IMR-90 (cell line): ENCODE measurements around the gene KCNK3. TPM values are rescaled to one million over a fixed set of nuclear protein-coding genes. Genes with fewer than 3 reads are reported as not detected.
"Not testable (repeated sequence)": the region's sequence is repeated elsewhere in the genome, so short reads cannot be mapped to it uniquely, and the experiment has no call there.

Experiments
- ATAC-seq: fragments of 200-7000 bp; cut with Tn5 transposase; 2 replicates; pipeline ENCODE4 v1.9.1; 2020; ENCODE audit warnings: low read depth, mild to moderate bottlenecking, moderate library complexity
- BruUV-seq: library from RNA; stranded (reverse); fragments of 400-500 nt; replicated peaks from 2 replicates; lab custom pipeline; 2021; lab: Mats Ljungman, UMichigan
- CTCF ChIA-PET: fragments of 300-600 bp; formaldehyde crosslinking; extraction: SDS; loops from one replicate; lab custom pipeline; 2021; ENCODE audit warnings: antibody characterized with exemption; lab: Yijun Ruan, JAX
- POLR2A ChIA-PET: fragments of 300-600 bp; sonication (Branson Sonifier 250); formaldehyde crosslinking; loops from one replicate; lab custom pipeline; 2022; ENCODE audit warnings: antibody characterized with exemption; ENCODE audit not compliant: unreplicated experiment; lab: Charles Lee
- DNase-seq: peaks from one replicate; pipeline ENCODE4 v3.0.0; 2013
- H2AFZ ChIP-seq: replicated peaks from 2 replicates; pipeline ENCODE3; 2013; ENCODE audit warnings: low read length, mild to moderate bottlenecking; ENCODE audit not compliant: poor library complexity
- H2AK5ac ChIP-seq: 2 replicates; pipeline ENCODE4 v1.6.1; 2013; ENCODE audit warnings: low read depth, low read length, inconsistent platforms
- H2AK9ac ChIP-seq: replicated peaks from 2 replicates; pipeline ENCODE3; 2013; ENCODE audit warnings: mild to moderate bottlenecking, low read depth, low read length, moderate library complexity; ENCODE audit not compliant: poor library complexity
- H2BK120ac ChIP-seq: 2 replicates; pipeline ENCODE4 v1.6.1; 2013; ENCODE audit warnings: low read depth, low read length, inconsistent platforms
- H2BK15ac ChIP-seq: 3 replicates; pipeline ENCODE4 v1.6.1; 2013; ENCODE audit warnings: low read depth, low read length, inconsistent platforms
- H2BK20ac ChIP-seq: 2 replicates; pipeline ENCODE4 v1.6.1; 2013; ENCODE audit warnings: low read depth, mild to moderate bottlenecking, inconsistent platforms, low read length, moderate library complexity
- H2BK5ac ChIP-seq: 2 replicates; pipeline ENCODE4 v1.6.1; 2013; ENCODE audit warnings: mild to moderate bottlenecking, low read depth, low read length, inconsistent platforms; ENCODE audit not compliant: poor library complexity, severe bottlenecking
- H3K14ac ChIP-seq: replicated peaks from 2 replicates; pipeline ENCODE4 v1.6.1; 2013; ENCODE audit warnings: low read depth, low read length, inconsistent platforms
- H3K18ac ChIP-seq: 2 replicates; pipeline ENCODE4 v1.6.1; 2013; ENCODE audit warnings: low read depth, low read length, control low read depth
- H3K23ac ChIP-seq: 2 replicates; pipeline ENCODE4 v1.6.1; 2013; ENCODE audit warnings: low read depth, low read length, inconsistent platforms
- H3K27ac ChIP-seq: 2 replicates; pipeline ENCODE4 v1.5.1; 2013; ENCODE audit warnings: mild to moderate bottlenecking, control low read depth, low read length; ENCODE audit not compliant: insufficient read depth
- H3K27me3 ChIP-seq: 2 replicates; pipeline ENCODE4 v1.6.1; 2013; ENCODE audit warnings: low read length; ENCODE audit not compliant: control insufficient read depth, insufficient read depth
- H3K36me3 ChIP-seq: 2 replicates; pipeline ENCODE4 v1.6.1; 2013; ENCODE audit warnings: low read length, mixed read lengths; ENCODE audit not compliant: control insufficient read depth, insufficient read depth
- H3K4ac ChIP-seq: 2 replicates; pipeline ENCODE4 v1.6.1; 2013; ENCODE audit warnings: low read depth, low read length, inconsistent platforms
- H3K4me1 ChIP-seq: 2 replicates; pipeline ENCODE4 v1.6.1; 2013; ENCODE audit warnings: low read length, mixed read lengths; ENCODE audit not compliant: control insufficient read depth, insufficient read depth
- H3K4me2 ChIP-seq: 2 replicates; pipeline ENCODE4 v1.6.1; 2013; ENCODE audit warnings: low read depth, mild to moderate bottlenecking, control low read depth, low read length, moderate library complexity
- H3K4me3 ChIP-seq: 2 replicates; pipeline ENCODE4 v1.5.1; 2013; ENCODE audit warnings: low read depth, mild to moderate bottlenecking, control low read depth, low read length, moderate library complexity; ENCODE audit not compliant: insufficient read depth
- H3K56ac ChIP-seq: 2 replicates; pipeline ENCODE4 v1.6.1; 2013; ENCODE audit warnings: low read length, inconsistent platforms; ENCODE audit not compliant: insufficient read depth; ENCODE audit errors: extremely low read depth
- H3K79me1 ChIP-seq, 2 experiments: 2 replicates each; pipeline ENCODE4 v1.6.1; 2013; ENCODE audit warnings: low read length in 2 of 2, inconsistent platforms in 1 of 2, low read depth in 1 of 2
- H3K9ac ChIP-seq: 2 replicates; pipeline ENCODE4 v1.6.1; 2013; ENCODE audit warnings: low read depth, low read length, control low read depth
- H3K9me1 ChIP-seq: 2 replicates; pipeline ENCODE4 v1.6.1; 2013; ENCODE audit warnings: low read length, inconsistent platforms; ENCODE audit not compliant: insufficient read depth
- H3K9me3 ChIP-seq: 2 replicates; pipeline ENCODE4 v1.6.1; 2013; ENCODE audit warnings: low read length; ENCODE audit not compliant: control insufficient read depth, insufficient read depth
- H4K20me1 ChIP-seq: 2 replicates; pipeline ENCODE4 v1.6.1; 2013; ENCODE audit warnings: low read length, inconsistent platforms; ENCODE audit not compliant: insufficient read depth
- H4K5ac ChIP-seq: 2 replicates; pipeline ENCODE4 v1.6.1; 2013; ENCODE audit warnings: mild to moderate bottlenecking, low read depth, low read length, control low read depth
- H4K8ac ChIP-seq, 2 experiments: 2 replicates each; pipeline ENCODE4 v1.6.1; 2013; ENCODE audit warnings: low read depth in 2 of 2, low read length in 2 of 2, control low read depth in 1 of 2, inconsistent platforms in 1 of 2
- H4K91ac ChIP-seq: 2 replicates; pipeline ENCODE4 v1.6.1; 2013; ENCODE audit warnings: low read depth, low read length, inconsistent platforms; ENCODE audit not compliant: insufficient read depth
- WGBS, 2 experiments: methylation state at CpG; one replicate each; pipeline versions ENCODE4 v1.1.5 to v1.1.7; 2013; ENCODE audit warnings: missing lambda C conversion rate in 2 of 2; ENCODE audit not compliant: insufficient read length in 1 of 2; ENCODE audit errors: extremely low coverage in 2 of 2; 5-methylcytosine and 5-hydroxymethylcytosine counted together
- dilution Hi-C: fragments of 300-500 bp; cut with HindIII; formaldehyde crosslinking; loops from one replicate; pipeline ENCODE4 v1.14.3; 2018; ENCODE audit warnings: low sequenced_read_pairs; ENCODE audit not compliant: unreplicated experiment
- in situ Hi-C: fragments of 300-500 bp; cut with MboI; formaldehyde crosslinking; loops from 3 replicates; pipeline ENCODE4 v1.14.3; 2019; ENCODE audit warnings: low sequenced_read_pairs, inconsistent platforms, mixed read lengths
- intact Hi-C: fragments of 100-400 bp; cut with micrococcal nuclease; formaldehyde crosslinking; loops from 2 replicates; pipeline ENCODE4 v1.10.0; 2022
- polyA plus RNA-seq, 3 experiments: library from polyadenylated mRNA; depleted of rRNA; stranded (reverse); fragments of >200 nt; gene quantifications; 2 replicates each; pipeline ENCODE4 v1.2.3, GENCODE V29; 2012; ENCODE audit warnings: low replicate concordance in 1 of 3
- total RNA-seq: library from RNA; depleted of rRNA; stranded (reverse); fragments of >200 nt; gene quantifications from 2 replicates; pipeline ENCODE4 v1.2.3, GENCODE V29; 2012

Gene KCNK3
- total and polyA plus RNA-seq, 2 of the 4 experiments (the other 2 are of a cell fraction), result under 0.01 to 0.03 TPM

GRCh38 chr2:26665296-26665695 lies 27.2 kb upstream of the KCNK3 start:
- in situ Hi-C loops, H2BK5ac ChIP-seq, H3K79me1 ChIP-seq, H2BK120ac ChIP-seq, H4K20me1 ChIP-seq, H4K5ac ChIP-seq, H3K27ac ChIP-seq, H3K36me3 ChIP-seq, H2AK9ac ChIP-seq, H2AFZ ChIP-seq, H3K56ac ChIP-seq, H3K14ac ChIP-seq, dilution Hi-C loops, BruUV-seq, H3K9me3 ChIP-seq, H3K4me3 ChIP-seq, H3K4me1 ChIP-seq, POLR2A ChIA-PET, H3K4ac ChIP-seq, DNase-seq, H4K91ac ChIP-seq, H2BK15ac ChIP-seq, H3K4me2 ChIP-seq, H3K9me1 ChIP-seq, H3K18ac ChIP-seq, intact Hi-C loops, H4K8ac ChIP-seq, H2BK20ac ChIP-seq, ATAC-seq, H3K23ac ChIP-seq, H3K9ac ChIP-seq, H2AK5ac ChIP-seq, CTCF ChIA-PET: not testable (repeated sequence)
- peaks cover 16% of the 10 kb centered on the region for H3K27me3 ChIP-seq
- WGBS, 2 experiments, result no CpG with 5 or more reads among the region's 21 CpGs
